Cortex of kidney (tissue), 1 donor: Measurements from ENCODE around the gene TMEM178B.
"Not testable (repeated sequence)": the region's sequence is repeated elsewhere in the genome, so short reads cannot be mapped to it uniquely, and the experiment has no call there.

Experiments used
- DNase-seq: peaks from one replicate; lab custom pipeline; 2025; lab: John Stamatoyannopoulos, UW

The TMEM178B gene

DNA sequence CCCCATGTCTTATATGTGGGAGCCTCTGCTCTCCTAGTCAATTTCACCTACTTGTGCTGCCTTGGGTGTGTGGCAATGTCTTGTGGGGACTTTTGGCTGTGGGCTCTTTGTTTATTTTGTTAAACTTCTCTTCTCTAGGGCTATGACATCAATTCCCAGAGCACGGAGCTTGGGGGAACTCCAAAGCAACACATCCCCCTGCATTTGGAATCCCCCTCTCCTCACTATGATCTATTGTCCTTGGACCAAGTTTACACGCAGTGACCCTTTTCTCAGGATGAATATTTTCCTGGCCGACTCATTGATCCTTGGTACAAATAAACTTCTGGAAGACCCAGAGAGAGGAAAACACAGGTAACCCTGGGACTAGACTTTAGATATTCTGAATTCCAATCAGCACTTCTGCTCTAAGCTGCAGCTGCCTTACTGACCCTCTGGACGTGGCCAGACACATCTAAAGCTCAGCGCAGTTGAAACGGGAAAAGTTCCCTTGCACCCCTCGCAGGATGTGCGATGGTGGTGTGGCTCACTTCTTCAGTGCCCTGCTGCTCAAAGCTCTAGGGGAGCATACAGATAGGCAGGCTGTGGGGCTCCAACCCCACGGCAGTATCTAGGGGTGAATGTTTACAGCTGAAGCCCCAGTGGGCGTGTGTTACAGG, 110.8 kb downstream of the TMEM178B start:
- no peak for DNase-seq

DNA sequence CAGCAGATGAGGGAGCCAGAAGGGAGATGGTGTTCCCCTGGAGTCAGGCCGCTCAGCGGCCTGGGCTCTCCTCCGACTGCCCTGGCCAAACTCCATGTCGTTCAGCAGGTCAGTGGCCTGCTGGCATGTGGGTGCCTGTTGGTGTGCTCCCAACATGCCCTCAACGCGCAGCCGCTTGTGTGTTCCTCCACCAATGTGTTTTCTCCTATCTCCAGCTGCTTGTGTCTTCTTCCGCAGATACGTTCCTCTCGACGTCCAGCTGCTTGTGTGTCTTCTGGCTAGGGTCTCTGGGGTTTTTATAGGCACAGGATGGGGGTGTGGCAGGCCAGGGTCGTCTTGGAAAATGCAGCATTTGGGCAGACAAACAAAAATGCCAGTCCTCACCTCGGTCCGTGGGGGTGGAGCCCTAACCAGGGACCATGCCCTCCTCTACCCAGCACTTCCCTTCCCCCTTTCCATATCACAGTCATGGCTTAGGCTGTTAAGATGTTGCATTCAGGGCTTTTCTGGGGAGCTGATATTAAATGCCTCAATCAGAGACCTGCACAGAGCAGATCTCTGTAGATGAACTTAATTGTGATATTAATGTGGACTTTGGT, 111.6 kb downstream of the TMEM178B start:
- no peak for DNase-seq

DNA sequence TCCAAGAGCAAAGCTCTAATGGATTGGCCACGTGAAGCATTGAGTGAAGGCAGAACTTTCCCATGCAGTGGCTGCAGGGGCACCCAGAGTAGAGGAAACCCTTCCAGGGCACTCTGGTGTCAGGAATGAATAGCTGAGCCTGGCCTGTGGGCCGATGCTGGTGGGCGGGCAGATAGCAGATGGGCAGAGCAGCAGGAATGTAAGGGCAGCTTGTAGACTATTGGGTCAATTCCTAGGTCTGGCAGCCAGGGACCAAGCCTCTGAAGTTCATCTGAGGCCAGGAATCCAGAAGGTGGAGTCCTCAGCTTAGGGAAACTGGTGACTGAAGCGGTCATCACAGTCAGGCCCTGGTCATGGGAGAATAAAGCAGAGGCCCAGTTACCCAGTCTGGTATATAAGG, 115.4 kb downstream of the TMEM178B start:
- no peak for DNase-seq

- DNase-seq: no peak
Observed at GRCh38 chr7:141190495-141190894, 116.6 kb downstream of the TMEM178B start.

DNA sequence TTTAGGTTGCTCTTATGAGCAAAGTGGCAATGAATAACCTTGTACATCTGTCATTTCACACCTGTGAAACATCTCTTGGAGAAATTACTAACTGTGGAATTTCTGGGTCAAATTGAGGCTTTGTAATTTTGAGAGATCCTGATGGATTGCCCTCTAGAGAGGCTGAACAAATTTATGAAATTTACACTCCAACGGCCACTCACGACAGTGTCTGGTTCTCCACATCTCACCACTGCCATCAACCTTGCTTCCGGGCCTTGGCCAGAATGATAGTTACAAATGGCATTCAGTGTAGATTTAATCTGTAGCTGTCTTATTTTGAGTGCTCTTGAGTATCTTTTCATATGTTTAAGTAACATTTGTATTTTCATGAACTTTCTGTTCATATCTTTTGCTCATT, 117.4 kb downstream of the TMEM178B start:
- DNase-seq: no peak

- DNase-seq: no peak
Observed at GRCh38 chr7:141193066-141193465, 119.2 kb downstream of the TMEM178B start.

DNA sequence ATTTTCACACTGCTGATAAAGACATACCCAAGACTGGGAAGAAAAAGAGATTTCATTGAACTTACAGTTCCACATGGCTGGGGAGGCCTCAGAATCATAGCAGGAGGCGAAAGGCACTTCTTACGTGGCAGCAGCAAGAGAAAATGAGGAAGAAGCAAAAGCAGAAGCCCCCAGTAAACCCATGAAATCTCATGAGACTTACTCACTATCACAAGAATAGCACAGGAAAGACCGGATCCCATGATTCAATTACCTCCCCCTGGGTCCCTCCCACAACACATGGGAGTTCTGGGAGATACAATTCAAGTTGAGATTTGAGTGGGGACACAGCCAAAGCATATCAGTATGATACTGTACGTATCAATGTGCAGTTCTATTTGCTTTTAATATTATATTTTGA, 121.9 kb downstream of the TMEM178B start:
- not testable (repeated sequence) for DNase-seq

- DNase-seq: no peak
Observed at GRCh38 chr7:141198194-141198958, 124.5 kb downstream of the TMEM178B start.

GRCh38 chr7:141200191-141201108, 126.6 kb downstream of the TMEM178B start:
- DNase-seq: no peak

DNA sequence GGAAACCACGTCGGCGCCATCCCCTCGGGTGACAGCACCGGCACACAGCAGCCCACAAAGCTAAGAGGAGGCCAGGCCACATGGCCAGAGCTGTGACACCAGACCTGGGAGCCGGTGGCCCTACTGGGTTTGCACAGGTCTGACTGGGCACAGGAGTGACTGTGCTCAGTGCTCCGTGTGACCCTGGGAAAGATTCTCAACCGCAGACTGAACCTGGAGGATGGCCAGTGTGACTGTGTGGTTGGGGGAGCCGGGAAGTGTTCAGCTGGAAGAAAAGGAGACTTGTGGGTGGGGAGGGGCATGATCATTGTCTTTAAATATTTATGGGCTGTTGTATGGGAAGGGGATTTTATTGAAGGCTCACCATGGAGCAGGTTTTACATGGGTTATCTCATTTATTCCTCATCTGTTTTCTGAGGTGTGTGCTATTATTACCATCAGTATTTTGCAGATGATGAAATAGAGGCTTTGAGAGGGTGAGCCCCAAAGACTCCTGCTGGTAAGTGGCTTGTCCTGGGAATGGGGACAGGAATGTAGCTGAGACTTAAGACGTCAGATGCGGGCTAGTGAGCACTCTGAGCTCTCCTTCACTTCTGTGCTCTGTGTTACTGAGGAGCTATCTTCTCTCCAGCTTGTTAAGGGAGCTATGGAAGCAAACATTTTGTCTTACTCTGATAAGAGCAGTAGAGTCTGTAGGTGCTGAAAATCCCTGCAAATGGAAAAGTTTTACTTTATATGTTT, 127.5 kb downstream of the TMEM178B start:
- DNase-seq: no peak

DNA sequence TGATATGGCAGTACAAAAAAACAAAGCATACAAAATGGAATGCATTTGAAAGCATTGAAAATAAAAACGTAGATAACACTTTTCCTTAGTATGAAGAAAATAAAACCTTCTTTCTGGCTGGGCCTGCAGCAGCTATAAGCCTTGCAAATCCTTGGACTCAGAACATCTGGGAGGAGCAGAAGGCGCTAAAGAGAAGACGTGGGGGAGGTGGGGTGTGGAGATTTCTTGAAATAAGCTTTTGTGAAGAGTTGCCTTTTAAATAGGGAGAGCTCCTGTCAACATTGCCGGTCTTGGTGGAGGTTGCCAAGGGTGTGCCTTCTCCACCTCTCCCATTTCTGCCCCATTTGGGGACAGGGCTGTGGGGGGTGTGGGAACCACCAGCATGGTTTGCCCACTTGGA, 128.7 kb downstream of the TMEM178B start:
- no peak for DNase-seq

DNA sequence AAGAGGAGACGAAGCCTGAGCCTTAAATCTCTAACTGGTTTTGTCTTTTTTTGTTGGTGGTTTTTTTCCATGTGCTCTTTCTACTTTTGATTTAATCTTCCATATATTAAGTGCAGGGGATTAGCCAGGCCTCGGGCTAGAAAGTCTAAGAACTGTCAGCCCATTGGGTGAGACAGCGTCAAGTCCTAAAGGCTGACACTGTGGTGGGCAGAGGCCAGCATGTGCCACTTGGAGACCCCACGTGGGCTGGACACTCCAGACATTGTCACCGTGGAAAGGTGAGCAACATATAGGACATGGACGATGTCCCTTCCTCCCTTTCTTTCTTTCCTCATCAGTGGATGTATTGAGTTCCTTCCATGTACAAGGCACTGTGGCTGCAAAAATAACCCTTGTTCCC, 129.3 kb downstream of the TMEM178B start:
- DNase-seq: no peak

- DNase-seq: no peak
Observed at GRCh38 chr7:141203586-141203985, 129.7 kb downstream of the TMEM178B start.

GRCh38 chr7:141207661-141208060, 133.8 kb downstream of the TMEM178B start:
- DNase-seq: no peak

GRCh38 chr7:141208539-141208938, 134.7 kb downstream of the TMEM178B start:
- DNase-seq: no peak

DNA sequence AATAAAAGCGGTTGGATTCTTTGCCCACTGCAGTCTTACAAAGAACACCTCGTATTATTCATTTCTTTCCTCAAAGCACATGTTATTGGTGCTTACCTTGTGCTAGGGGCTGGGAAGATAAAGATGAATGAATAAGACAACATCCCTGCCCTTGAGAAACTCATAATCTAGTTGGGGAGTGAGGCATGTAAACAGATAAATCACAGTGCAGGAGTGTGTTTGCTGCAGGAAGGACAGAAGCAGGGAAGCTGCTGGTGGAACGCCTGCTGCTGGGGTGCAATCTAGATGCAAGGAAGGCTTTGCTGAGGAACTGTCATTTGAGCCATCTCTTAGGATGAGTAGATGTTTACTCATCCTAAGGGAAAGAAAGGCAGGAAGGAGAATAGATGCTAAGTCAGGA, 135.6 kb downstream of the TMEM178B start:
- DNase-seq: no peak

GRCh38 chr7:141210862-141211261, 137.0 kb downstream of the TMEM178B start:
- no peak for DNase-seq

DNA sequence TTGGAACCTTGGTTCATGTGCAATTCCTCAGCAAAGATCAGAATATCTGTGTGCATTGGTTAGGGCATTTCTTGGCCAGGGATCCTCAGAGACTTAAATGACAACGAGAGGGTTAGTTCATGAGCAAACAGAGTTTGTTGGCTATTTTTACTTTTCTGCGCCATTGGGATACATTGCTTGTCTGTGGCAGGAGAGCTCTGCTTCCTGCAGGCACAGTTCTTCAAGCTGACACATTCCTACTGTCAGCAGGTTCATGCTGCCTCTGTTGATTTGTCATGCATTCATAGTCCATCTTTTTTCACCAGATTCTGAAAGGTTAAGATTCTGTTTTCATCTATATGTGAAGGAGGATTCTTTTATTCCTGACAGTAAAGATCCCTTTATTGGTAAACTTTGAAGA, 139.4 kb downstream of the TMEM178B start:
- no peak for DNase-seq

- no peak for DNase-seq
Observed at GRCh38 chr7:141217938-141218337, 144.1 kb downstream of the TMEM178B start.

DNA sequence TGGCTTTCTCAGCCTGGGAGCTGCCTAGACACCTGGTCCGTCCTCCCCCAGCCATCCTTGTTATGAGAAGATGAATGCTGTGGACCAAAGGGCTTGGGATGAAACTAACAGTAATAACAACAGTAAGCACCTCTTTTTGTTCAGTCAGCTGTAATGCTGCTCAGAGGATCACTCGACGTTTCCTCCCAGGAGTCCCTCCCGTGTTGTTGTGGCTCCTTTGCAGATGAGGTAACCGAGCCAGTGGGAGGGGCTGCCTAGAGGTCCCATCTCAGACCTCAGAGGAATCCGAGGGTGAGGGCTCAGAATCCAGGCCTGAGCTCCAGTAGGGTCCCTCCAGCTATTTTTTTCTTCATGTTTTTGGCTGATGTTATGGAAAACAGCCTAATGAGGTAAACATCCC, 145.1 kb downstream of the TMEM178B start:
- no peak for DNase-seq

- no peak for DNase-seq
Observed at GRCh38 chr7:141220263-141220880, 146.5 kb downstream of the TMEM178B start.
